Mesenchymal stem cell (in vitro differentiated cells and primary cell): ENCODE data around the gene PTPN22.

Source experiments
- DNase-seq: peaks from one replicate; pipeline ENCODE4 v3.0.0-alpha.2; 2013
- H2AFZ ChIP-seq: one replicate; pipeline ENCODE4 v1.6.1; 2013; ENCODE audit warnings: low read depth, mild to moderate bottlenecking, control low read depth, inconsistent platforms, low read length, moderate library complexity
- H2AK5ac ChIP-seq: 2 replicates; pipeline ENCODE4 v1.6.1; 2013; ENCODE audit warnings: low read length, moderate library complexity, mild to moderate bottlenecking, inconsistent platforms; ENCODE audit not compliant: severe bottlenecking
- H2BK120ac ChIP-seq: one replicate; pipeline ENCODE4 v1.6.1; 2013; ENCODE audit warnings: low read depth, mild to moderate bottlenecking, inconsistent platforms, low read length, moderate library complexity
- H2BK12ac ChIP-seq, 2 experiments: one replicate each; pipeline ENCODE4 v1.6.1; 2013; ENCODE audit warnings: inconsistent platforms in 2 of 2, low read length in 2 of 2, mild to moderate bottlenecking in 2 of 2, moderate library complexity in 2 of 2, control low read depth in 1 of 2
- H2BK15ac ChIP-seq: one replicate; pipeline ENCODE4 v1.6.1; 2013; ENCODE audit warnings: mild to moderate bottlenecking, low read depth, inconsistent platforms; ENCODE audit not compliant: poor library complexity, severe bottlenecking
- H2BK5ac ChIP-seq: 2 replicates; pipeline ENCODE4 v1.6.1; 2013; ENCODE audit warnings: low read depth, mild to moderate bottlenecking, low read length, control low read depth, inconsistent platforms; ENCODE audit not compliant: poor library complexity, severe bottlenecking
- H3K14ac ChIP-seq, 2 experiments: one replicate each; pipeline ENCODE4 v1.6.1; 2013; ENCODE audit warnings: inconsistent platforms in 2 of 2, low read length in 2 of 2, control low read depth in 1 of 2, mild to moderate bottlenecking in 1 of 2, moderate library complexity in 1 of 2
- H3K18ac ChIP-seq, 2 experiments: one replicate each; pipeline ENCODE4 v1.6.1; 2013; ENCODE audit warnings: inconsistent platforms in 2 of 2, low read length in 2 of 2, control low read depth in 1 of 2, low read depth in 1 of 2, mild to moderate bottlenecking in 1 of 2
- H3K23ac ChIP-seq, 2 experiments: one replicate each; pipeline ENCODE4 v1.6.1; 2013; ENCODE audit warnings: inconsistent platforms in 2 of 2, low read length in 2 of 2, mild to moderate bottlenecking in 2 of 2, moderate library complexity in 2 of 2, control low read depth in 1 of 2
- H3K27ac ChIP-seq: 2 replicates; pipeline ENCODE4 v1.5.1; 2013; ENCODE audit warnings: mild to moderate bottlenecking, moderate library complexity, low read length, control low read depth, inconsistent platforms; ENCODE audit not compliant: poor library complexity, severe bottlenecking
- H3K27me3 ChIP-seq, 2 experiments: 2 replicates each; pipeline versions ENCODE4 v1.6.1 to v1.7.0; 2013; ENCODE audit warnings: low read length in 2 of 2, mild to moderate bottlenecking in 2 of 2, moderate library complexity in 2 of 2, control low read depth in 1 of 2, inconsistent platforms in 1 of 2; ENCODE audit not compliant: control insufficient read depth in 1 of 2, insufficient read depth in 1 of 2
- H3K36me3 ChIP-seq, 2 experiments: 2 replicates each; pipeline versions ENCODE4 v1.6.1 to v1.7.0; 2013; ENCODE audit warnings: low read length in 2 of 2, control low read depth in 1 of 2, inconsistent platforms in 1 of 2, low read depth in 1 of 2, mild to moderate bottlenecking in 1 of 2; ENCODE audit not compliant: insufficient read depth in 2 of 2, control insufficient read depth in 1 of 2
- H3K4ac ChIP-seq, 2 experiments: one replicate each; pipeline ENCODE4 v1.6.1; 2013; ENCODE audit warnings: inconsistent platforms in 2 of 2, low read length in 2 of 2, mild to moderate bottlenecking in 2 of 2, moderate library complexity in 2 of 2, control low read depth in 1 of 2, low read depth in 1 of 2
- H3K4me1 ChIP-seq: 2 replicates; pipeline ENCODE4 v1.6.1; 2013; ENCODE audit warnings: low read depth, low read length, control low read depth; ENCODE audit not compliant: control insufficient read depth, insufficient read depth
- H3K4me2 ChIP-seq: 2 replicates; pipeline ENCODE4 v1.6.1; 2013; ENCODE audit warnings: low read length, mild to moderate bottlenecking, inconsistent platforms; ENCODE audit not compliant: poor library complexity, severe bottlenecking
- H3K4me3 ChIP-seq, 2 experiments: 2 replicates each; pipeline versions ENCODE4 v1.5.1 to v1.7.0; 2013; ENCODE audit warnings: low read length in 2 of 2, mild to moderate bottlenecking in 2 of 2, control low read depth in 1 of 2, low read depth in 1 of 2; ENCODE audit not compliant: insufficient read depth in 1 of 2
- H3K79me1 ChIP-seq: replicated peaks from 2 replicates; pipeline ENCODE4 v1.6.1; 2013; ENCODE audit warnings: mild to moderate bottlenecking, control low read depth, low read length, inconsistent platforms; ENCODE audit not compliant: poor library complexity, severe bottlenecking
- H3K9ac ChIP-seq: 2 replicates; pipeline ENCODE4 v1.7.0; 2013; ENCODE audit warnings: mild to moderate bottlenecking, low read length, moderate library complexity
- H3K9me3 ChIP-seq: 2 replicates; pipeline ENCODE4 v1.7.0; 2013; ENCODE audit warnings: mild to moderate bottlenecking, low read length; ENCODE audit not compliant: control insufficient read depth
- H4K8ac ChIP-seq: one replicate; pipeline ENCODE4 v1.6.1; 2013; ENCODE audit warnings: inconsistent platforms, mild to moderate bottlenecking, low read length, moderate library complexity
- H4K91ac ChIP-seq: one replicate; pipeline ENCODE4 v1.6.1; 2013; ENCODE audit warnings: mild to moderate bottlenecking, low read length, inconsistent platforms
- WGBS: methylation state at CpG from one replicate; pipeline ENCODE4 v1.1.7; 2013; ENCODE audit warnings: mixed read lengths; 5-methylcytosine and 5-hydroxymethylcytosine counted together

PTPN22 gene

DNA sequence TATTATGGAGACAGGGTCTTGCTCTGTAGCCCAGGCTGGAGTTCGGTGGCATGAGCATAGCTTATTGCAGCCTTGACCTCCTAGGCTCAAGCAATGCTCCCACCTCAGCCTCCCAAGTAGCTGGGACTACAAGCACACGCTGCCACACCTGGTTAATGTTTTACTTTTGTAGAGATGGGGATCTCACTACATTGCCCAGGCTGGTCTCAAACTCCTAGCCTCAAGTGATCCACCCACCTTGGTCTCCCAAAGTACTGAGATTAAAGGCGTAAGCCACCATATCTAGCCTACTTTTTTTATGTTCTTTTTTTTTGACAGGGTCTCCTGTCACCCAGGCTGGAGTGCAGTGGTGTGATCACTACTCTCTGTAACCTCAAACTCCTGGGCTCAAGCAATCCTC is 21.8 kb upstream of the PTPN22 start:
- WGBS: 99% methylated on average over 2 of the region's 3 CpGs
- no peak overlapping the region for H2AFZ ChIP-seq
- peaks cover 11 to 41% of the 10 kb centered on the region in 2 experiments for H3K36me3 ChIP-seq
- H3K9ac ChIP-seq: no peak overlapping the region
- H2BK15ac ChIP-seq: no peak overlapping the region
- H3K23ac ChIP-seq: no peak overlapping the region
- H3K14ac ChIP-seq: no peak overlapping the region
- no peaks in the 10 kb centered on the region for H3K4me1 ChIP-seq
- no peak overlapping the region for H4K8ac ChIP-seq
- no peak for DNase-seq
- no peak overlapping the region for H3K18ac ChIP-seq
- H3K27me3 ChIP-seq: no peaks in the 10 kb centered on the region
- H3K27ac ChIP-seq: no peak overlapping the region
- no peak overlapping the region for H2AK5ac ChIP-seq
- no peak overlapping the region for H2BK12ac ChIP-seq
- H3K9me3 ChIP-seq: no peaks in the 10 kb centered on the region
- H3K79me1 ChIP-seq: peaks cover 2% of the 10 kb centered on the region
- H2BK5ac ChIP-seq: no peak overlapping the region
- H3K4me3 ChIP-seq: no peak overlapping the region
- no peak overlapping the region for H3K4me2 ChIP-seq
- H2BK120ac ChIP-seq: no peak overlapping the region
- no peak overlapping the region for H3K4ac ChIP-seq
- no peak overlapping the region for H4K91ac ChIP-seq

DNA sequence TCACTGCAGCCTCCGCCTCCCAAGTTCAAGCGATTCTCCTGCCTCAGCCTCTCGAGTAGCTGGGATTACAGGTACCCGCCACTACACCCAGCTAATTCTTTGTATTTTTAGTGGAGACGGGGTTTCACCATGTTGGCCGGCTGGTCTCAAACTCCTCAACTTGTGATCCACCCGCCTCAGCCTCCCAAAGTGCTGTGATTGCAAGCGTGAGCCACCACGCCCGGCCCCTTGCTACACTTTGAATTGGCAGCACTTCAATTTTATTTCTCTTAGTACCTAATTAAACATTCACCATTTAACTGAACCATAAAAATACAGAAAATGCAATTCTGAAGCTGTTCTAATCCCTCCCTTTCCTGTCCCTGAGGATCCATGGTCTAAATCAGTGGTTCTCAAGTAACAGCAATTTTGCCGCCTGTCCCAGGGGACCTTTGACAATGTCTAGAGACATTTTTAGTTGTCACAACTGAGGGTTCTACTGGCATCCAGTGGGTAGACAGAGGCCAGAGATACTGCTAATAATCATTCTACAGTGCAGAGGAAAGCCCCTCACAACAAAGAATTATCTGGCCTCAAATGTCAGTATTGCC is 20.2 kb upstream of the PTPN22 start:
- Histone ChIP-seq H2AFZ (no peak overlapping the region), H3K27me3 (no peaks in the 10 kb centered on the region), H3K4ac (no peak overlapping the region), H3K36me3 (peaks cover 5 to 28% of the 10 kb centered on the region in 2 experiments), H3K18ac (no peak overlapping the region), H3K9ac (no peak overlapping the region), H2BK5ac (no peak overlapping the region), H4K91ac (no peak overlapping the region), H2BK120ac (no peak overlapping the region), H2BK15ac (no peak overlapping the region), H3K4me2 (no peak overlapping the region), H3K27ac (no peak overlapping the region), H4K8ac (no peak overlapping the region), H3K4me1 (peaks cover 3% of the 10 kb centered on the region), H3K14ac (no peak overlapping the region), H3K79me1 (no peaks in the 10 kb centered on the region), H3K9me3 (no peaks in the 10 kb centered on the region), H2AK5ac (no peak overlapping the region), H2BK12ac (no peak overlapping the region), H3K23ac (no peak overlapping the region), H3K4me3 (no peak overlapping the region)
- DNase-seq: no peak
- WGBS: 97% methylated on average over 11 of the region's 11 CpGs

DNA sequence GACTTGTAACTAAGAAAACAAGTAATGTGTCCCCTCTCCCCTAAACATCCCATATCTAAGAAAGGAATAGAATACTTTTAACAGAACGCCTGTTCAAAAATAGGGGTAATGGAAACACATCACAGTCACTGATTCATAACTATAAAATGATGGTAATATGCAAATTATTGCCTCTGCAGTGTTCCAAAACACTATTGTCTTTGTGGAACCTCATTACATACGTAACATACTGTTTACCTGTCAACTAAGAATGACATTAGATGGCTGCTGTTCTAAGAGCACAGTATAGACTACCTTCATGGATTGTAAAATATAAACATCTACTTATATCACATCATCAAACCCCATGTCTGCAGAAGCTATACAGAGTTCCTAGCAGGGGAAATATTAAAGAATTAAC is 19.3 kb upstream of the PTPN22 start:
- no peak overlapping the region for H2BK12ac ChIP-seq
- no peak overlapping the region for H3K27ac ChIP-seq
- H3K14ac ChIP-seq: no peak overlapping the region
- no peak overlapping the region for H3K4me2 ChIP-seq
- no peak overlapping the region for H2BK120ac ChIP-seq
- peaks cover 3% of the 10 kb centered on the region for H3K4me1 ChIP-seq
- H2BK5ac ChIP-seq: no peak overlapping the region
- H3K23ac ChIP-seq: no peak overlapping the region
- no peak overlapping the region for H3K18ac ChIP-seq
- H3K9me3 ChIP-seq: no peaks in the 10 kb centered on the region
- no peak overlapping the region for H3K4me3 ChIP-seq
- H3K4ac ChIP-seq: no peak overlapping the region
- H3K27me3 ChIP-seq: no peaks in the 10 kb centered on the region
- no peak for DNase-seq
- no peaks in the 10 kb centered on the region for H3K79me1 ChIP-seq
- H2AFZ ChIP-seq: no peak overlapping the region
- H2AK5ac ChIP-seq: no peak overlapping the region
- 0% methylated on average over 1 of the region's 2 CpGs for WGBS
- H3K36me3 ChIP-seq: peaks cover 5 to 19% of the 10 kb centered on the region in 2 experiments
- no peak overlapping the region for H4K8ac ChIP-seq
- no peak overlapping the region for H2BK15ac ChIP-seq
- H3K9ac ChIP-seq: no peak overlapping the region
- no peak overlapping the region for H4K91ac ChIP-seq

- no peak within 1 kb of the TSS for H3K27ac ChIP-seq
- WGBS: 95% methylated on average over 3 of the region's 6 CpGs
- H3K4me2 ChIP-seq: no peak within 1 kb of the TSS
- no peak within 1 kb of the TSS for H3K23ac ChIP-seq
- H4K91ac ChIP-seq: no peak within 1 kb of the TSS
- H3K27me3 ChIP-seq: no peaks in the 10 kb centered on the region
- H2BK15ac ChIP-seq: no peak within 1 kb of the TSS
- no peak within 1 kb of the TSS for H3K14ac ChIP-seq
- no peak within 1 kb of the TSS for H3K9ac ChIP-seq
- no peak within 1 kb of the TSS for H3K4ac ChIP-seq
- no peak within 1 kb of the TSS for H3K18ac ChIP-seq
- no peak within 1 kb of the TSS for H2BK120ac ChIP-seq
- no peaks in the 10 kb centered on the region for H3K36me3 ChIP-seq
- DNase-seq: no peak
- H4K8ac ChIP-seq: no peak within 1 kb of the TSS
- no peaks in the 10 kb centered on the region for H3K79me1 ChIP-seq
- H2BK5ac ChIP-seq: no peak within 1 kb of the TSS
- no peak within 1 kb of the TSS for H2BK12ac ChIP-seq
- no peaks in the 10 kb centered on the region for H3K9me3 ChIP-seq
- H3K4me3 ChIP-seq: no peak within 1 kb of the TSS
- H2AK5ac ChIP-seq: no peak within 1 kb of the TSS
- peaks cover 3% of the 10 kb centered on the region for H3K4me1 ChIP-seq
- H2AFZ ChIP-seq: no peak within 1 kb of the TSS
These were observed 16.1 kb upstream of the PTPN22 start, which contains the start of gene BCL2L15 for GRCh38 chr1:113887402-113888175. Gene BCL2L15 (minus strand): TSS chr1:113887581. CDS start chr1:113887375, 206 bp downstream.
